HCT116 (cell line): ENCODE data around the gene KIAA0825. TPM values are rescaled to one million over a fixed set of nuclear protein-coding genes. Genes with fewer than 3 reads are reported as not detected.

Source experiments
- ATAC-seq: fragments of 200-7000 bp; cut with Tn5 transposase; 2 replicates; pipeline ENCODE4 v1.9.1; 2020; ENCODE audit warnings: mild to moderate bottlenecking, moderate library complexity
- BruUV-seq: library from RNA; stranded (reverse); fragments of 400-500 nt; replicated peaks from 2 replicates; lab custom pipeline; 2021; lab: Mats Ljungman, UMichigan
- CTCF ChIA-PET: fragments of 300-600 bp; sonication (Branson Sonifier 250); formaldehyde crosslinking; loops from one replicate; lab custom pipeline; 2021; ENCODE audit warnings: antibody characterized with exemption; lab: Charles Lee
- POLR2A ChIA-PET: fragments of 300-600, 350-600 bp; sonication (Branson Sonifier 250); formaldehyde crosslinking; loops from one replicate; lab custom pipeline; 2021; ENCODE audit warnings: antibody characterized with exemption; lab: Charles Lee
- RAD21 ChIA-PET, 2 experiments: fragments of 300-600 bp; sonication (Branson Sonifier 250); formaldehyde crosslinking; loops; one replicate each; lab custom pipeline; 2023; ENCODE audit warnings: low total read pairs in 2 of 2; ENCODE audit not compliant: uncharacterized antibody in 2 of 2, unreplicated experiment in 2 of 2, low non-redundant PET in 1 of 2; lab: Charles Lee
- DNase-seq: peaks from one replicate; pipeline ENCODE4 v3.0.0-alpha.2; 2010; ENCODE audit warnings: low read depth, low spot score
- H2AFZ ChIP-seq: fragments of 200-600 bp; shearing (Covaris generic), sonication (generic); 2 replicates; pipeline ENCODE4 v1.6.1; 2017; ENCODE audit warnings: low read depth, mixed run types, mixed read lengths, antibody characterized with exemption, low read length; ENCODE audit not compliant: poor library complexity, severe bottlenecking
- H3K27ac ChIP-seq: 2 replicates; pipeline ENCODE4 v1.5.1; 2012; ENCODE audit warnings: low read depth, low read length
- H3K27me3 ChIP-seq: fragments of 200-600 bp; sonication (generic); 2 replicates; pipeline ENCODE4 v1.6.1; 2016; ENCODE audit warnings: mixed run types, low read length, mixed read lengths; ENCODE audit not compliant: insufficient read depth
- H3K36me3 ChIP-seq, 2 experiments: fragments of 200-500 bp in 1 of 2; fragments of 200-600 bp in 1 of 2; sonication (Bioruptor generic) in 1 of 2; sonication (generic) in 1 of 2; 2 replicates each; pipeline versions ENCODE4 v1.5.1 to v1.6.1; 2014 to 2016; ENCODE audit warnings: low read length in 2 of 2, inconsistent platforms in 1 of 2, mixed read lengths in 1 of 2, mixed run types in 1 of 2; ENCODE audit not compliant: insufficient read depth in 2 of 2, control insufficient read depth in 1 of 2
- H3K4me1 ChIP-seq, 2 experiments: fragments of 200-600 bp in 1 of 2; sonication (generic) in 1 of 2; 2 replicates each; pipeline versions ENCODE4 v1.5.1 to v1.6.1; 2012 to 2017; ENCODE audit warnings: low read length in 2 of 2, inconsistent platforms in 1 of 2, mild to moderate bottlenecking in 1 of 2, mixed read lengths in 1 of 2, mixed run types in 1 of 2, moderate library complexity in 1 of 2; ENCODE audit not compliant: insufficient read depth in 2 of 2, control insufficient read depth in 1 of 2
- H3K4me2 ChIP-seq: fragments of 200-600 bp; sonication (generic); 2 replicates; pipeline ENCODE4 v1.6.1; 2017; ENCODE audit warnings: mixed run types, low read length, mixed read lengths
- H3K4me3 ChIP-seq, 2 experiments: fragments of 200-600 bp in 1 of 2; sonication (generic) in 1 of 2; replicated peaks in 1 of 2; 2 replicates each; pipeline ENCODE4 v1.5.1; 2011 to 2016; ENCODE audit warnings: low read length in 2 of 2, control low read depth in 1 of 2, low read depth in 1 of 2, mild to moderate bottlenecking in 1 of 2, mixed read lengths in 1 of 2, mixed run types in 1 of 2
- H3K79me2 ChIP-seq: fragments of 200-600 bp; sonication (generic); 2 replicates; pipeline ENCODE4 v1.6.1; 2017; ENCODE audit warnings: mild to moderate bottlenecking, mixed run types, low read length, moderate library complexity, mixed read lengths; ENCODE audit not compliant: insufficient read depth
- H3K9ac ChIP-seq: fragments of 200-600 bp; sonication (generic); 2 replicates; pipeline ENCODE4 v1.6.1; 2016; ENCODE audit warnings: low read length, mixed read lengths
- H3K9me2 ChIP-seq: fragments of 200-600 bp; sonication (generic), shearing (Covaris generic); 2 replicates; pipeline ENCODE4 v1.6.1; 2017; ENCODE audit warnings: mixed run types, mild to moderate bottlenecking, moderate library complexity; ENCODE audit not compliant: insufficient read depth
- H3K9me3 ChIP-seq, 2 experiments: fragments of 200-500 bp in 1 of 2; fragments of 200-600 bp in 1 of 2; sonication (Bioruptor generic) in 1 of 2; sonication (generic) in 1 of 2; 2 replicates each; pipeline ENCODE4 v1.6.1; 2014 to 2017; ENCODE audit warnings: low read length in 2 of 2, mixed read lengths in 2 of 2, inconsistent platforms in 1 of 2, low read depth in 1 of 2, mild to moderate bottlenecking in 1 of 2, mixed run types in 1 of 2, moderate library complexity in 1 of 2; ENCODE audit not compliant: control insufficient read depth in 1 of 2, insufficient read depth in 1 of 2
- H4K20me1 ChIP-seq: fragments of 200-600 bp; sonication (generic), shearing (Covaris generic); 2 replicates; pipeline ENCODE4 v1.6.1; 2017; ENCODE audit warnings: mixed run types, mild to moderate bottlenecking, moderate library complexity; ENCODE audit not compliant: insufficient read depth
- ATF3 ChIP-seq: IDR thresholded peaks from 2 replicates; pipeline ENCODE4 v1.6.1; 2012
- CBX3 ChIP-seq: IDR thresholded peaks from 2 replicates; pipeline ENCODE4 v1.6.1; 2012; ENCODE audit warnings: low read depth
- CTCF ChIP-seq, 3 experiments: fragments of 200-600 bp in 1 of 3; sonication (generic) in 1 of 3; IDR thresholded peaks in 2 of 3; conservative IDR thresholded peaks in 1 of 3; 2 replicates each; pipeline ENCODE4 v1.5.1; 2012 to 2017; ENCODE audit warnings: low read depth in 2 of 3, low read length in 2 of 3, antibody characterized with exemption in 1 of 3, borderline replicate concordance in 1 of 3, control low read depth in 1 of 3, mild to moderate bottlenecking in 1 of 3, mixed read lengths in 1 of 3, mixed run types in 1 of 3, moderate library complexity in 1 of 3; ENCODE audit not compliant: insufficient read depth in 1 of 3
- EGR1 ChIP-seq: IDR thresholded peaks from 2 replicates; pipeline ENCODE4 v1.6.1; 2012; ENCODE audit warnings: low read depth
- ELF1 ChIP-seq: IDR thresholded peaks from 2 replicates; pipeline ENCODE4 v1.6.1; 2012; ENCODE audit warnings: low read depth, borderline replicate concordance
- EZH2 ChIP-seq: fragments of 200-600 bp; sonication (generic); IDR thresholded peaks from 2 replicates; pipeline ENCODE4 v1.6.1; 2017; ENCODE audit warnings: antibody characterized with exemption, mixed run types
- EZH2phosphoT487 ChIP-seq: fragments of 200-600 bp; IDR thresholded peaks from 2 replicates; pipeline ENCODE4 v1.6.1; 2018; ENCODE audit warnings: antibody characterized with exemption, borderline replicate concordance
- FOSL1 ChIP-seq: IDR thresholded peaks from 2 replicates; pipeline ENCODE4 v1.6.1; 2012; ENCODE audit warnings: low read depth
- JUND ChIP-seq: IDR thresholded peaks from 2 replicates; pipeline ENCODE4 v1.6.1; 2012
- MAX ChIP-seq: IDR thresholded peaks from 2 replicates; pipeline ENCODE4 v1.6.1; 2012
- POLR2A ChIP-seq: IDR thresholded peaks from 2 replicates; pipeline ENCODE4 v1.7.0; 2011; ENCODE audit warnings: borderline replicate concordance; ENCODE audit not compliant: insufficient read depth, insufficient read length; ENCODE audit errors: extremely low read depth
- POLR2AphosphoS5 ChIP-seq: IDR thresholded peaks from 2 replicates; pipeline ENCODE4 v1.6.1; 2011; ENCODE audit warnings: mild to moderate bottlenecking, low read depth, low read length, moderate library complexity
- RAD21 ChIP-seq: IDR thresholded peaks from 2 replicates; pipeline ENCODE4 v1.6.1; 2012; ENCODE audit warnings: low read depth, mild to moderate bottlenecking
- REST ChIP-seq: IDR thresholded peaks from 2 replicates; pipeline ENCODE4 v1.6.1; 2012; ENCODE audit warnings: low read depth
- SP1 ChIP-seq: IDR thresholded peaks from 2 replicates; pipeline ENCODE4 v1.6.1; 2012; ENCODE audit warnings: low read depth
- SRF ChIP-seq: IDR thresholded peaks from 2 replicates; pipeline ENCODE4 v1.6.1; 2012; ENCODE audit warnings: low read depth
- YY1 ChIP-seq: IDR thresholded peaks from 2 replicates; pipeline ENCODE4 v1.6.1; 2011; ENCODE audit warnings: low read length, low read depth, moderate library complexity, mild to moderate bottlenecking; ENCODE audit not compliant: insufficient replicate concordance; ENCODE audit errors: extremely low read depth
- ZBTB33 ChIP-seq: IDR thresholded peaks from 2 replicates; pipeline ENCODE4 v1.6.1; 2011; ENCODE audit warnings: mild to moderate bottlenecking, low read length, moderate library complexity; ENCODE audit not compliant: insufficient replicate concordance; ENCODE audit errors: extremely low read depth
- ZNF274 ChIP-seq: fragments of 200-500 bp; sonication (Bioruptor generic); IDR thresholded peaks from 2 replicates; pipeline ENCODE4 v1.6.1; 2014; ENCODE audit warnings: mild to moderate bottlenecking, low read depth, low read length, inconsistent platforms
- intact Hi-C: fragments of 100-400 bp; cut with micrococcal nuclease; formaldehyde crosslinking; loops from 2 replicates; pipeline ENCODE4 v1.10.0; 2022
- total RNA-seq: library from RNA; stranded (reverse); gene quantifications from one replicate; pipeline ENCODE4 v1.2.1, GENCODE V29; 2021; ENCODE audit not compliant: unreplicated experiment

Gene KIAA0825
- total RNA-seq, 1 experiment from 2014 or later: 1.4 TPM

- H3K4me1 ChIP-seq: no peaks in the 10 kb centered on the region
- no peak overlapping the region for H3K4me3 ChIP-seq
- H3K36me3 ChIP-seq: no peaks in the 10 kb centered on the region
- no peak for DNase-seq
- no peak overlapping the region for H3K27ac ChIP-seq
- H3K9me2 ChIP-seq: no peaks in the 10 kb centered on the region
- H3K9me3 ChIP-seq: no peaks in the 10 kb centered on the region
- no peak overlapping the region for H3K4me2 ChIP-seq
- POLR2A ChIA-PET: no interaction called here
- RAD21 ChIA-PET: no interaction called here
- no peaks in the 10 kb centered on the region for H3K27me3 ChIP-seq
- no TSS peak for BruUV-seq
- H2AFZ ChIP-seq: no peak overlapping the region
- TF ChIP-seq ZBTB33: no peak
- no peak for TF ChIP-seq REST
- TF ChIP-seq RAD21: no peak
- TF ChIP-seq FOSL1: no peak
- TF ChIP-seq YY1: no peak
- no peak for TF ChIP-seq ATF3
- no peak for TF ChIP-seq EZH2
- no peak for TF ChIP-seq ZNF274
- TF ChIP-seq EZH2phosphoT487: no peak
- TF ChIP-seq SP1: no peak
- no peak for TF ChIP-seq CTCF (IDR thresholded peaks at IDR 0.05 in 2 of 3, conservative IDR thresholded peaks at IDR 0.05 in 1 of 3; ENCODE audit: borderline replicate concordance in 1 of 3, insufficient read depth in 1 of 3, low read depth in 2 of 3, low read length in 2 of 3)
- TF ChIP-seq SRF: no peak
- TF ChIP-seq EGR1: no peak
- TF ChIP-seq JUND: no peak
- TF ChIP-seq MAX: no peak
- no peak for TF ChIP-seq POLR2AphosphoS5
- TF ChIP-seq ELF1: no peak
- no peak for TF ChIP-seq CBX3
- no peak for TF ChIP-seq POLR2A
- H3K79me2 ChIP-seq: no peaks in the 10 kb centered on the region
- ATAC-seq: no peak
- CTCF ChIA-PET: no interaction called here
- no peak overlapping the region for H3K9ac ChIP-seq
- no peaks in the 10 kb centered on the region for H4K20me1 ChIP-seq
- intact Hi-C loops: no loop called here
These were observed 60.4 kb downstream of the KIAA0825 start for GRCh38 chr5:94558028-94558427.
